Stimulated activated naive CD4-positive, alpha-beta T cell (primary cell): ENCODE data around the gene OTOS.

Experiments used
- DNase-seq, 6 experiments: peaks; one replicate each; lab custom pipeline; 2025; lab: John Stamatoyannopoulos, UW

OTOS gene

GRCh38 chr2:240140511-240140910 lies at the start of gene OTOS:
Gene OTOS, minus strand, starts transcription at chr2:240140658. Its CDS starts 332 bp downstream, at chr2:240140326.
- no peak for DNase-seq

- no peak for DNase-seq
Observed at GRCh38 chr2:240189686-240190085, 49.2 kb upstream of the OTOS start.

GRCh38 chr2:240187989-240188590 lies 47.6 kb upstream of the OTOS start:
- DNase-seq = no peak

GRCh38 chr2:240186191-240186725 lies 45.8 kb upstream of the OTOS start:
- no peak for DNase-seq

- no peak for DNase-seq
Observed at GRCh38 chr2:240184656-240185055, 44.2 kb upstream of the OTOS start.

GRCh38 chr2:240183875-240184590 lies 43.6 kb upstream of the OTOS start:
- DNase-seq = no peak

GRCh38 chr2:240183006-240183874 lies 42.8 kb upstream of the OTOS start:
- DNase-seq = no peak

- no peak for DNase-seq
Observed at GRCh38 chr2:240182476-240182875, 42.0 kb upstream of the OTOS start.

- DNase-seq = no peak
Observed at GRCh38 chr2:240182001-240182400, 41.5 kb upstream of the OTOS start.

GRCh38 chr2:240179941-240180666 lies 39.6 kb upstream of the OTOS start:
- DNase-seq = no peak

- DNase-seq = no peak
Observed at GRCh38 chr2:240179186-240179815, 38.8 kb upstream of the OTOS start.

GRCh38 chr2:240178564-240178963 lies 38.1 kb upstream of the OTOS start:
- DNase-seq = no peak

- no peak for DNase-seq
Observed at GRCh38 chr2:240174496-240174895, 34.0 kb upstream of the OTOS start.

GRCh38 chr2:240172071-240172895 lies 31.8 kb upstream of the OTOS start:
- no peak for DNase-seq

GRCh38 chr2:240170883-240171282 lies 30.4 kb upstream of the OTOS start:
- DNase-seq = no peak

- no peak for DNase-seq
Observed at GRCh38 chr2:240170354-240170735, 29.9 kb upstream of the OTOS start.

GRCh38 chr2:240169486-240170353 lies 29.3 kb upstream of the OTOS start:
- DNase-seq = no peak

GRCh38 chr2:240168546-240169361 lies 28.3 kb upstream of the OTOS start:
- DNase-seq = no peak

- DNase-seq = no peak
Observed at GRCh38 chr2:240168041-240168440, 27.6 kb upstream of the OTOS start.
